D721Med (cell line): Measurements from ENCODE around the gene DYSF.

Source experiments
- DNase-seq: peaks from one replicate; pipeline ENCODE4 v3.0.0; 2011; ENCODE audit warnings: low spot score; ENCODE audit not compliant: insufficient read length
- FAIRE-seq: peaks from 2 replicates; lab custom pipeline; 2011; peaks lifted over from hg19 to GRCh38; lab: Jason Lieb, UNC
- TF ChIP-seq, protein P1 (sequence below): IDR thresholded peaks from 2 replicates; pipeline ENCODE4 v1.5.1; 2012; ENCODE audit warnings: mild to moderate bottlenecking, control low read depth; ENCODE audit not compliant: insufficient read depth; ENCODE audit errors: missing control alignments

The DYSF gene

DNA sequence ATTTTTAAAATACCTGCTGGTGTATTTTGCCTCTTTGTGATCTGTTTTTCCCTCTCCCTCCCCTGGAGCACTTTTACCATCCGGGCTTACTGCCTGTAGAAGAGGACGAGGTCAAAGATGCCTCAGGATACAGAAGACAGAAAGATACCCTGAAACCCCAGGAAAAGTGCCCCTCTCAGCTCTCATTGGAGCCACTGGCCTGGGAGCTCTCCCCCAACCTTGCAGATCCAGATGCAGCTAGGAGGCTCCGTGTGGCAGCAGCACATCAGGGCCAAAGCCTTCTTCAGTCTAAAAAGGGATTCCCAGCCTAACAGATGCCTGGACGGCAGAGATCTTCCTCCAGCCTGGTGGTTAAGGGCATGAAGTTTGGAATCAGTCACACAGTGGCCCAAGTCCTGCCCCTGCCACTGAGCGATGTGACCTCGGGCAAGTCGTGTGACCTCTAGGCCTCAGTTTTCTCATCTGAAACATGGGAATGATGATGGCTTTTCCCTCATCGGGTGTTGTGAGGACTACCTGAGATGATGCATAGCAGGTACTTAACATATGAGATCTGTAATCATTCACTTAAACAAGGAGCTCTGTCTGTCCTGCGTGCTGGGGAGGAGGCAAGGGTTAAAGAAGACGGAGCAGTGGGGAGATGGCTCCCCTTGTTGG is 239.4 kb downstream of the DYSF start:
- TF ChIP-seq, protein P1, sequence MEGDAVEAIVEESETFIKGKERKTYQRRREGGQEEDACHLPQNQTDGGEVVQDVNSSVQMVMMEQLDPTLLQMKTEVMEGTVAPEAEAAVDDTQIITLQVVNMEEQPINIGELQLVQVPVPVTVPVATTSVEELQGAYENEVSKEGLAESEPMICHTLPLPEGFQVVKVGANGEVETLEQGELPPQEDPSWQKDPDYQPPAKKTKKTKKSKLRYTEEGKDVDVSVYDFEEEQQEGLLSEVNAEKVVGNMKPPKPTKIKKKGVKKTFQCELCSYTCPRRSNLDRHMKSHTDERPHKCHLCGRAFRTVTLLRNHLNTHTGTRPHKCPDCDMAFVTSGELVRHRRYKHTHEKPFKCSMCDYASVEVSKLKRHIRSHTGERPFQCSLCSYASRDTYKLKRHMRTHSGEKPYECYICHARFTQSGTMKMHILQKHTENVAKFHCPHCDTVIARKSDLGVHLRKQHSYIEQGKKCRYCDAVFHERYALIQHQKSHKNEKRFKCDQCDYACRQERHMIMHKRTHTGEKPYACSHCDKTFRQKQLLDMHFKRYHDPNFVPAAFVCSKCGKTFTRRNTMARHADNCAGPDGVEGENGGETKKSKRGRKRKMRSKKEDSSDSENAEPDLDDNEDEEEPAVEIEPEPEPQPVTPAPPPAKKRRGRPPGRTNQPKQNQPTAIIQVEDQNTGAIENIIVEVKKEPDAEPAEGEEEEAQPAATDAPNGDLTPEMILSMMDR: no peak
- DNase-seq: no peak
- FAIRE-seq: no peak

- DNase-seq: no peak
- TF ChIP-seq, protein P1: no peak
- no peak for FAIRE-seq
Measured at GRCh38 chr2:71693286-71694270, 240.2 kb downstream of the DYSF start.

- TF ChIP-seq, protein P1: no peak
- no peak for FAIRE-seq
- DNase-seq: no peak
Measured at GRCh38 chr2:71694501-71695234, 241.3 kb downstream of the DYSF start.

GRCh38 chr2:71695235-71696120 is 242.1 kb downstream of the DYSF start:
- no peak for DNase-seq
- no peak for FAIRE-seq
- TF ChIP-seq, protein P1: no peak

GRCh38 chr2:71696381-71696780 is 243.0 kb downstream of the DYSF start:
- DNase-seq (no peak), FAIRE-seq (no peak)
- TF ChIP-seq, protein P1: no peak
